HPDE6-E6E7 (cell line): ENCODE results near the gene MED29.

Experiments
- DNase-seq: peaks from one replicate; pipeline ENCODE4 v3.0.0; 2011; ENCODE audit warnings: missing footprints; ENCODE audit errors: extremely low spot score

MED29 gene

DNA sequence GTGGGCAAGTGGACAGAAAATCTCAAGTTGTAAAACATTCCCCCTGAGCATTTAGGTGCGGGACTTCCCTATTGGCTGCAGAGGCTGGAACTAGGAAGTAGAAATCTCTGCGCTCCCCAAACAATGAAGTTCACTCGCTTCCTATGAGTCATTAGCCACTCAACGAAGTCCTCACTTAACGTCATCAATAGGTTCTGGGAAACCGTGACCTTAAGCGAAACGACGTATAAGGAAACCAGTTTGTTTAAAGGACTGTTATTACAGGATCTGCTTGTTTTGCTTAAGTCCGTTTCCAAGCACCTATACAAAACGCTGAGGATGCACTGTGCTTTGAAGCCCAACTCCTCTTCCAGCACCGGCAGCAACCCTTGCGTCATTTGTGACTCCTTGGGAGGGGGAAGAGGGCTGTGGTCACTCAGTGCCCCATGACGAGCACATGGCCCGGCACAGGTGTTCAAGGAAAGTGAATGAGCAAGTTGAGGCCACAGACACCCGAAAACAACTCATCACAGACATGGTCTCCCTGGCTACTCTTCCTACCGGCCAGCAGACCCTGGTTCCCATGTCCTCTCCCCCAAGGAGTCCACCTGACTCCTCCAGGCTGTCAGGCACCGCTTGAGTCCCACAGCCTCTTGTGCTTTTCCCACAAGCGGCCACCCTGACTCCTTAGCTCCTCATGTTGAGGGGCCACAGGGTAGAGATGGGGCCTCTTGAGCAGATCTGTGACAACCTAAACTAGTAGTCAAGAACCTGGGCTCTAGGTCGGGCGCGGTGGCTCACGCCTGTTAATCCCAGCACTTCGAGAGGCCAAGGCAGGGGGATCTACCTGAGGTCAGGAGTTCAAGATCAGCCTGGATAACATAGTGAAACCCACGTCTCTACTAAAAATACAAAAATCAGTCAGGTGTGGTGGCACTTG lies 39.8 kb downstream of the MED29 start:
- peak; percentile 92 for DNase-seq

GRCh38 chr19:39432677-39433025 lies 41.5 kb downstream of the MED29 start:
- DNase-seq = no peak

DNA sequence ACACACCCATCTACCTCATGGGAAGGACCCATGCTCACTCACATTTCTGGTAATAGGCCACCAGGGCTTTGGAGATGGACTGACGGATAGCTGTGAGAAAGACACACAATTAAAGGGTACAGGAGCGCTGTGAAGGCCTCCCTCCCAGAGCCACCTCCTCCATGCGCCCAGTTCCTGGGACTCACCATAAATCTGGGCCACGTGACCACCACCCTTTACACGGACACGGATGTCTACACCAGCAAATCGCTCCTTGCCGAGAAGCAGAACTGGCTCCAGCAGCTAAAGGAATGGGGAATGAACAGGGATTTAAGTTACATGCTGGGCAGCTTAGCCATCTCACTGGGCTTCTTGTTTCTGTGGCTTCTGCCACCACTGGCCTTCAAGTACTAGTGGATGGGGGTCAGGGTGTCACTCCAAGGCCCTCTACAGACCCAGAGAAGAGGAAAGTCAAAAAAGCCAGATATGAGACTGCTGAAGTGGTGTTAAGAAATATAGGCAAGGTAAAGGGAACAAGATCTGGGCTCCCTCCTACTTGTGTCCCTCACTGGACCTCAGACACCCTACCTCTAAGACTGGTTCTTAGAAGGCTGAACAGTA lies 42.4 kb downstream of the MED29 start:
- no peak for DNase-seq

- DNase-seq = no peak
Measured at GRCh38 chr19:39434123-39435076, 43.2 kb downstream of the MED29 start.

DNA sequence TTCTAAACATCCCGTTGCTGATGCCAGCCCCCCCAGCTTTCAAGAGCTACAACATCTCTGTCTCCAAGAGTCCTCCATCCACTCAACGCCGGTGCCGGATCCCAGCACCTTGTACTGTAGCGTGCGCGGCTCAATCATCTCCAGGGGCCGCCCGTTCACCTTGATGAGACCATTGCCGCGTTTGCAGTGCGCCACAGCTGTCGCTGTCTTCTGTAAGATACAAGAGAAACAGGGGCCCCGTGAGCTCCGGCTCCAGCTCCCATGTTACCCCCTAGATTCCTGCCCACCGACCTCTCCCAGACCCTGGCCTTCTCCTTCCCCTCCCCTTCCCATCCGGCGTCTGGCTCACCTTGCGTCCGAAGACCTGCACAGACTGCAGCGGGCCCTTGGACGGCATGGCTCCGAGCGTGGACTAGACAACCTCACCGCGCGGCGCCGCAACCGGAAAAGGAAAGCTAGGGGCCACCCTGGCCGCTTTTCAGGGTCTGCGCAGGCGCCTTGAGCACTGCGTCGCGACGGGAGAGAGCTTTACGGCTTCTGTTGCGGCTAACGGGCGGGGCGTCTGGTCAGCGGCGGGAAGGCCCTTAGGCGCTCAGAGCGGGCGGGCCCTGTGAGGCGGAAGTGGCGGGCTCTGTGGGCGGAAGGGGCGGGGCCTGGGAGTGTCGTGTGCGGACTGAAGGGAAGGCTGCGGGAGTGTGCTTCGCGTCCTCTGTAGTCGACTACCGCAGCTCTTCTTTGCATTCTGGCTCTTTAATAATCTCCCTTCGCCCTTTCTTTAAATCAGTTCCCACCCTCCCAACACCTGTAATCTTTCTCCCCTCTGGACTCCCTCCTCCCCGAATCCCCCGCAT lies 44.5 kb downstream of the MED29 start, which contains the start of gene RPS16:
TSS of gene RPS16 (minus strand) at position 451 of the 851 bp plus-strand sequence. CDS start at position 397, 54 bp downstream.
- DNase-seq = peak; percentile 74

DNA sequence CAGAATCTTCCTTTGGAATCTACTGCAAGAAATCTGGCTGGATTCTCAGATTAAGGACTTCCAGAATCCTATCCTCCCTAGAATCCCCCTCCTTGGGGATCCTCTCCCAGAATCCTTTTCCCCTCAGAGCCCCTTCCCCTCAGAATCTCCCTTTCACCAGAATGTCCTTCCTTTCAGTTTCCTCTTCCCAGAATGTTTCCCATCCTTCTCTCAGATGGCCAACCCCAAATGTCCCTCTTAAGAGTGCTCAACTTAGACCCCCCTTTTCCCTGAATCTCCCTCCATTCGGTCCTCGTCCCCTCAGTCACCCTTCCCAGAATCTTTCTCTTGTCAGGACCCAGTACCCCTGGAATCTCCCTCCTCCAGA lies 45.2 kb downstream of the MED29 start:
- no peak for DNase-seq

GRCh38 chr19:39438270-39438934 lies 47.2 kb downstream of the MED29 start:
- DNase-seq = no peak

DNA sequence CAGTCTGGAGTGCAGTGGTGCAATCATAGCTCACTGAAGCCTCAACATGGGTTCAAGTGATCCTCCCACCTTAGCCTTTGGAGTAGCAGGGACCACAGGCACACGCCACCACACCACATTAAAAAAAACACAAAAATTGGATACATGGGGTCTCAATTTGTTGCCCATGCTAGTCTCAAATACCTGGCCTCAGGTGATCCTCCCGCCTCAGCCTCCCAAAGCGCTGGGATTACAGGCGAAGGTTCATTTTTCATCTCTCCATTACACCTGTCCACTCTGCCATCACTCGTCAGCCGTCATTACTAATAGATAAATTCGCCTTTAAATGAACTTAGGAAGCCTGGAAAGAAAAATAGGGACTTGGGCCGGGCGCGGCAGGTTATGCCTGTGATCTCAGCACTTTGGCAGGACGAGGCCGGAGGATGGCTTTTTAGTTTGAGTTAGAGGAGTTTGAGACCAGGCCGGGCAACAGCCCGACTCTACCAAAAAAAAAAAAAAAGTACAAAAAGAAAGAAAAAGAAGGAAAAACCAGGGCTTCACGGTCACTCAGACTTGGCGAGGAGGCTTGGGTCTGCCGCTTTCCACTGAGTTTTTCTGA lies 53.5 kb downstream of the MED29 start:
- no peak for DNase-seq

DNA sequence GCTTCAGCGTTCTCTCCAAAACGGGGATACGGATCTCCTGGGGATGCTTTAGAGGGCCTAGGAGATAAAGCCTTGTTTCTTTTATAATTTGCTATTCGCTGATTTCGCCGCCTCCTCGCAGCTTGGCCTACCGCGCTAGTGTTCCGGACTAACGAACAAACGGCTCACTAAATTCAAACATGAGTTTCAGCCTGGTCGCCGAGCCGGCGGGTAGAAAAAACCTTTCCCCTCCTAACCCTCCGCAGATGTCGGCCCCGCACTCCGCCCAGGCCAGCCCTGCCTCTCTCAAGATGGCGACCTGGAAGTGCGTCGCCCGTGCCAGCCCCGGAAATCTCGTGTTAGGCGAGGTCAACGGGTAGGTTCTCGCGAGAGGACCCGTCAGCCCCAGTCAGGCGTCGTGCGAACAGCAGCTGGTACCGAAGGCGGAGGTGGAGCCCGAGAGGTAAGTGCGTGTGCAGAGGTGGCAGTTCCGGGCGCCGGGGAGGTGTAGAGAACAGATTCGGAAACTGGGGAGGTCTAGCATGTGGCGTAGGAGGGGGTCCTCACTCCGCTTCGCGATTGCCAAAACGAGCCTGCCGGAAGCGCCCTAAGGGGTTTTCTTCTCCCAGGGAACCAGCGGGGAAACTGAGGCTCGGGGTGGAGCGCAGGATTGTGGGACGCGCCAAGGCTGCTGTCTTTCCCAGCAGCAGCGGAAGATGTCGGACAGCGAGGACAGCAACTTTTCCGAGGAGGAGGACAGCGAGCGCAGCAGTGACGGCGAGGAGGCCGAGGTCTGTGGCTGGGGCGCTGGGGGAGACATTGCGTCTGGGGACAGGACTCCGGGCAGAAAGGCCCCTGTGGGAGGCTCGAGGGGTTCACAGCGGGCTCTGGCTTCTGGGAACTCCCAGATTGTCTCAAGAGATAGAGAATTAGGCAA lies 54.3 kb downstream of the MED29 start, which contains the start of gene SUPT5H:
TSS of gene SUPT5H (plus strand) at position 387 of the 916 bp plus-strand sequence. CDS start at position 696, 309 bp downstream.
- DNase-seq = peak; percentile 99

GRCh38 chr19:39446365-39447084 lies 55.3 kb downstream of the MED29 start:
- no peak for DNase-seq

GRCh38 chr19:39448271-39448670 lies 57.1 kb downstream of the MED29 start:
- DNase-seq = peak; percentile 40

GRCh38 chr19:39449116-39449797 lies 58.1 kb downstream of the MED29 start:
- DNase-seq = no peak
